Heart left ventricle (tissue), 13 donors: ENCODE results near the gene QSOX2.

Source experiments
- POLR2A ChIP-seq, 2 donors: fragments of 450-650 bp; IDR thresholded peaks; one replicate each; pipeline ENCODE4 v1.6.1; 2017; ENCODE audit warnings: antibody characterized with exemption in 2 of 2, mild to moderate bottlenecking in 2 of 2, moderate library complexity in 2 of 2
- TF ChIP-seq, protein P1 (sequence below), 12 donors: fragments of 200-600 bp; sonication (generic) in 4 of 12; IDR thresholded peaks; one replicate each; pipeline versions ENCODE4 v1.5.0 to v1.8.0; 2018 to 2022; ENCODE audit warnings: antibody characterized with exemption in 12 of 12, mild to moderate bottlenecking in 5 of 12
- donor health status: ischemic (EF 13 %, LVEDD 7.1; RV severe dilation, severe dysfunction).
- donor health status: DM: no; HTN: yes; CAD: no.
- donor health status: DM: no; HTN: no; CAD: no.
- donor health status: ischemic (EF 25% LVEDD 6.9; RV normal size, moderate dysfunction).
- donor health status: ischemic (EF 25% LVEDD 5.7; RV mildly dilated, moderate dysfunction).
- donor health status: ischemic (EF 35%, LVEDD 5.7; RV mildly dilated, moderate dysfunction).
- donor health status: nonischemic (EF 11% LVEDD 7.7; RV severe dilation, severe dysfunction).
- donor health status: DM: yes; HTN: yes; CAD: no.
- donor health status: PGD.
- donor health status: ischemic (EF 29% LVEDD 5.4; RV normal size, mild dysfunction).
- donor health status: nonischemic (EF 23%, LVEDD 6.1; RV moderate dilation, normal function).

GRCh38 chr9:136192289-136193126, 53.1 kb downstream of the QSOX2 start:
- no peak for TF ChIP-seq POLR2A (IDR thresholded peaks at IDR 0.05)
- TF ChIP-seq, protein P1, sequence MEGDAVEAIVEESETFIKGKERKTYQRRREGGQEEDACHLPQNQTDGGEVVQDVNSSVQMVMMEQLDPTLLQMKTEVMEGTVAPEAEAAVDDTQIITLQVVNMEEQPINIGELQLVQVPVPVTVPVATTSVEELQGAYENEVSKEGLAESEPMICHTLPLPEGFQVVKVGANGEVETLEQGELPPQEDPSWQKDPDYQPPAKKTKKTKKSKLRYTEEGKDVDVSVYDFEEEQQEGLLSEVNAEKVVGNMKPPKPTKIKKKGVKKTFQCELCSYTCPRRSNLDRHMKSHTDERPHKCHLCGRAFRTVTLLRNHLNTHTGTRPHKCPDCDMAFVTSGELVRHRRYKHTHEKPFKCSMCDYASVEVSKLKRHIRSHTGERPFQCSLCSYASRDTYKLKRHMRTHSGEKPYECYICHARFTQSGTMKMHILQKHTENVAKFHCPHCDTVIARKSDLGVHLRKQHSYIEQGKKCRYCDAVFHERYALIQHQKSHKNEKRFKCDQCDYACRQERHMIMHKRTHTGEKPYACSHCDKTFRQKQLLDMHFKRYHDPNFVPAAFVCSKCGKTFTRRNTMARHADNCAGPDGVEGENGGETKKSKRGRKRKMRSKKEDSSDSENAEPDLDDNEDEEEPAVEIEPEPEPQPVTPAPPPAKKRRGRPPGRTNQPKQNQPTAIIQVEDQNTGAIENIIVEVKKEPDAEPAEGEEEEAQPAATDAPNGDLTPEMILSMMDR (IDR thresholded peaks at IDR 0.05), result no peak
